HEK293 (cell line): ENCODE data around the gene C1QL1.
A peak's percentile ranks its signal among the peaks of the same experiment; 100 is the strongest.

Experiments
- CTCF ChIA-PET: fragments of 350-600 bp; formaldehyde crosslinking; extraction: SDS; loops from one replicate; lab custom pipeline; 2021; ENCODE audit warnings: antibody characterized with exemption; lab: Yijun Ruan, JAX
- POLR2A ChIA-PET: fragments of 300-600 bp; formaldehyde crosslinking; extraction: SDS; loops from one replicate; lab custom pipeline; 2020; ENCODE audit warnings: antibody characterized with exemption, inconsistent platforms; lab: Yijun Ruan, JAX
- H3K27ac ChIP-seq: fragments of 200-500 bp; sonication (Bioruptor generic); 2 replicates; pipeline ENCODE4 v1.5.1; 2014; ENCODE audit warnings: low read depth, low read length, control low read depth, inconsistent platforms; ENCODE audit errors: extremely low read depth
- H3K36me3 ChIP-seq, 2 experiments: fragments of 200-500 bp in 1 of 2; sonication (Bioruptor generic) in 1 of 2; 1 replicate in 1 of 2; 2 replicates in 1 of 2; pipeline ENCODE4 v1.5.1; 2014 to 2017; ENCODE audit warnings: inconsistent platforms in 2 of 2, low read length in 2 of 2; ENCODE audit not compliant: control insufficient read depth in 2 of 2, insufficient read depth in 1 of 2
- H3K4me1 ChIP-seq: fragments of 200-500 bp; sonication (Bioruptor generic); 2 replicates; pipeline ENCODE4 v1.5.1; 2014; ENCODE audit warnings: mild to moderate bottlenecking, low read length, inconsistent platforms; ENCODE audit not compliant: control insufficient read depth, insufficient read depth
- H3K4me3 ChIP-seq: 2 replicates; pipeline ENCODE4 v1.5.1; 2011; ENCODE audit warnings: low read depth, mild to moderate bottlenecking, control low read depth, low read length, moderate library complexity
- H3K9me3 ChIP-seq: fragments of 200-500 bp; sonication (Bioruptor generic); 2 replicates; pipeline ENCODE4 v1.5.1; 2014; ENCODE audit warnings: low read depth, low read length, inconsistent platforms; ENCODE audit not compliant: control insufficient read depth, insufficient read depth
- BCL11A ChIP-seq: fragments of 450-650 bp; formaldehyde crosslinking; IDR thresholded peaks from 2 replicates; pipeline ENCODE4 v1.5.1; 2016; ENCODE audit warnings: low read depth, missing biosample characterization, missing genetic modification characterization
- FEZF1 ChIP-seq: fragments of 450-650 bp; formaldehyde crosslinking; IDR thresholded peaks from 2 replicates; pipeline ENCODE4 v1.5.1; 2016; ENCODE audit warnings: missing biosample characterization, missing genetic modification characterization
- GFI1B ChIP-seq: fragments of 450-650 bp; formaldehyde crosslinking; IDR thresholded peaks from 2 replicates; pipeline ENCODE4 v1.5.1; 2016; ENCODE audit warnings: missing biosample characterization, missing genetic modification characterization
- KLF7 ChIP-seq: fragments of 450-650 bp; formaldehyde crosslinking; IDR thresholded peaks from 2 replicates; pipeline ENCODE4 v1.5.1; 2016; ENCODE audit warnings: missing biosample characterization, missing genetic modification characterization, borderline replicate concordance
- KLF8 ChIP-seq: fragments of 450-650 bp; formaldehyde crosslinking; IDR thresholded peaks from 2 replicates; pipeline ENCODE4 v1.5.1; 2016; ENCODE audit warnings: missing biosample characterization, missing genetic modification characterization
- MZF1 ChIP-seq: fragments of 450-650 bp; formaldehyde crosslinking; IDR thresholded peaks from 2 replicates; pipeline ENCODE4 v1.5.1; 2017; ENCODE audit warnings: missing biosample characterization, missing genetic modification characterization, borderline replicate concordance
- SP2 ChIP-seq: fragments of 450-650 bp; formaldehyde crosslinking; IDR thresholded peaks from 2 replicates; pipeline ENCODE4 v1.5.1; 2016; ENCODE audit warnings: missing biosample characterization, missing genetic modification characterization
- YY2 ChIP-seq: fragments of 450-650 bp; formaldehyde crosslinking; IDR thresholded peaks from 2 replicates; pipeline ENCODE4 v1.5.1; 2016; ENCODE audit warnings: missing biosample characterization, missing genetic modification characterization
- ZEB2 ChIP-seq: fragments of 450-650 bp; formaldehyde crosslinking; IDR thresholded peaks from 2 replicates; pipeline ENCODE4 v1.5.1; 2016; ENCODE audit warnings: missing biosample characterization, missing genetic modification characterization
- ZNF10 ChIP-seq: fragments of 450-650 bp; formaldehyde crosslinking; IDR thresholded peaks from 2 replicates; pipeline ENCODE4 v1.5.1; 2017; ENCODE audit warnings: missing biosample characterization, missing genetic modification characterization
- ZNF221 ChIP-seq: fragments of 450-650 bp; formaldehyde crosslinking; IDR thresholded peaks from 2 replicates; pipeline ENCODE4 v1.5.1; 2017; ENCODE audit warnings: missing biosample characterization, missing genetic modification characterization, borderline replicate concordance
- ZNF366 ChIP-seq: fragments of 450-650 bp; formaldehyde crosslinking; conservative IDR thresholded peaks from 2 replicates; pipeline ENCODE4 v1.5.1; 2016; ENCODE audit warnings: missing biosample characterization, missing genetic modification characterization
- ZNF600 ChIP-seq: fragments of 450-650 bp; formaldehyde crosslinking; IDR thresholded peaks from 2 replicates; pipeline ENCODE4 v1.5.1; 2016; ENCODE audit warnings: missing biosample characterization, missing genetic modification characterization
- ZNF626 ChIP-seq: fragments of 450-650 bp; sonication (Bioruptor Pico); formaldehyde crosslinking; IDR thresholded peaks from 2 replicates; pipeline ENCODE4 v1.5.1; 2018; ENCODE audit warnings: missing biosample characterization, missing genetic modification characterization, inconsistent platforms
- TF ChIP-seq, protein P1 (sequence below): fragments of 450-650 bp; formaldehyde crosslinking; IDR thresholded peaks from 2 replicates; pipeline ENCODE4 v1.5.1; 2016; ENCODE audit warnings: missing biosample characterization, missing genetic modification characterization
- TF ChIP-seq, protein P2 (sequence below): fragments of 450-650 bp; formaldehyde crosslinking; IDR thresholded peaks from 2 replicates; pipeline ENCODE4 v1.5.1; 2016; ENCODE audit warnings: missing biosample characterization, missing genetic modification characterization
- TF ChIP-seq, protein P3 (sequence below): fragments of 450-650 bp; formaldehyde crosslinking; IDR thresholded peaks from 2 replicates; pipeline ENCODE4 v1.5.1; 2016; ENCODE audit warnings: missing biosample characterization, missing genetic modification characterization
- TF ChIP-seq, protein P4 (sequence below): fragments of 450-650 bp; IDR thresholded peaks from 2 replicates; pipeline ENCODE4 v1.5.1; 2018; ENCODE audit warnings: missing biosample characterization, mild to moderate bottlenecking, missing genetic modification characterization
- TF ChIP-seq, protein P5 (sequence below): fragments of 450-650 bp; formaldehyde crosslinking; IDR thresholded peaks from 2 replicates; pipeline ENCODE4 v1.5.1; 2016; ENCODE audit warnings: missing biosample characterization, missing genetic modification characterization

Gene C1QL1

GRCh38 chr17:44926821-44927525 lies 41.1 kb downstream of the C1QL1 start:
- POLR2A ChIA-PET, result interaction anchor here (0.7 to 1.9 kb wide), 4 partner anchors 15 to 125 kb away, joined by 3 to 4 read pairs (median 4); partner anchors contain the start of gene DCAKD

GRCh38 chr17:44925731-44926697 lies 42.1 kb downstream of the C1QL1 start:
- TF ChIP-seq, protein P1, sequence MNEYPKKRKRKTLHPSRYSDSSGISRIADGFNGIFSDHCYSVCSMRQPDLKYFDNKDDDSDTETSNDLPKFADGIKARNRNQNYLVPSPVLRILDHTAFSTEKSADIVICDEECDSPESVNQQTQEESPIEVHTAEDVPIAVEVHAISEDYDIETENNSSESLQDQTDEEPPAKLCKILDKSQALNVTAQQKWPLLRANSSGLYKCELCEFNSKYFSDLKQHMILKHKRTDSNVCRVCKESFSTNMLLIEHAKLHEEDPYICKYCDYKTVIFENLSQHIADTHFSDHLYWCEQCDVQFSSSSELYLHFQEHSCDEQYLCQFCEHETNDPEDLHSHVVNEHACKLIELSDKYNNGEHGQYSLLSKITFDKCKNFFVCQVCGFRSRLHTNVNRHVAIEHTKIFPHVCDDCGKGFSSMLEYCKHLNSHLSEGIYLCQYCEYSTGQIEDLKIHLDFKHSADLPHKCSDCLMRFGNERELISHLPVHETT (tag by site-specific recombination), result peak; percentile 13; the same call in 1 of the 2 replicates
- peak; percentile 80 for TF ChIP-seq ZEB2 (tag by site-specific recombination)
- no peak for TF ChIP-seq BCL11A (tag by site-specific recombination)
- TF ChIP-seq MZF1, result no peak
- TF ChIP-seq, protein P2, sequence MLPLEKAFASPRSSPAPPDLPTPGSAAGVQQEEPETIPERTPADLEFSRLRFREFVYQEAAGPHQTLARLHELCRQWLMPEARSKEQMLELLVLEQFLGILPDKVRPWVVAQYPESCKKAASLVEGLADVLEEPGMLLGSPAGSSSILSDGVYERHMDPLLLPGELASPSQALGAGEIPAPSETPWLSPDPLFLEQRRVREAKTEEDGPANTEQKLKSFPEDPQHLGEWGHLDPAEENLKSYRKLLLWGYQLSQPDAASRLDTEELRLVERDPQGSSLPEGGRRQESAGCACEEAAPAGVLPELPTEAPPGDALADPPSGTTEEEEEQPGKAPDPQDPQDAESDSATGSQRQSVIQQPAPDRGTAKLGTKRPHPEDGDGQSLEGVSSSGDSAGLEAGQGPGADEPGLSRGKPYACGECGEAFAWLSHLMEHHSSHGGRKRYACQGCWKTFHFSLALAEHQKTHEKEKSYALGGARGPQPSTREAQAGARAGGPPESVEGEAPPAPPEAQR (tag by site-specific recombination), result no peak
- TF ChIP-seq ZNF600, result peak; percentile 90
- TF ChIP-seq ZNF221 (tag by site-specific recombination), result no peak
- TF ChIP-seq, protein P3, sequence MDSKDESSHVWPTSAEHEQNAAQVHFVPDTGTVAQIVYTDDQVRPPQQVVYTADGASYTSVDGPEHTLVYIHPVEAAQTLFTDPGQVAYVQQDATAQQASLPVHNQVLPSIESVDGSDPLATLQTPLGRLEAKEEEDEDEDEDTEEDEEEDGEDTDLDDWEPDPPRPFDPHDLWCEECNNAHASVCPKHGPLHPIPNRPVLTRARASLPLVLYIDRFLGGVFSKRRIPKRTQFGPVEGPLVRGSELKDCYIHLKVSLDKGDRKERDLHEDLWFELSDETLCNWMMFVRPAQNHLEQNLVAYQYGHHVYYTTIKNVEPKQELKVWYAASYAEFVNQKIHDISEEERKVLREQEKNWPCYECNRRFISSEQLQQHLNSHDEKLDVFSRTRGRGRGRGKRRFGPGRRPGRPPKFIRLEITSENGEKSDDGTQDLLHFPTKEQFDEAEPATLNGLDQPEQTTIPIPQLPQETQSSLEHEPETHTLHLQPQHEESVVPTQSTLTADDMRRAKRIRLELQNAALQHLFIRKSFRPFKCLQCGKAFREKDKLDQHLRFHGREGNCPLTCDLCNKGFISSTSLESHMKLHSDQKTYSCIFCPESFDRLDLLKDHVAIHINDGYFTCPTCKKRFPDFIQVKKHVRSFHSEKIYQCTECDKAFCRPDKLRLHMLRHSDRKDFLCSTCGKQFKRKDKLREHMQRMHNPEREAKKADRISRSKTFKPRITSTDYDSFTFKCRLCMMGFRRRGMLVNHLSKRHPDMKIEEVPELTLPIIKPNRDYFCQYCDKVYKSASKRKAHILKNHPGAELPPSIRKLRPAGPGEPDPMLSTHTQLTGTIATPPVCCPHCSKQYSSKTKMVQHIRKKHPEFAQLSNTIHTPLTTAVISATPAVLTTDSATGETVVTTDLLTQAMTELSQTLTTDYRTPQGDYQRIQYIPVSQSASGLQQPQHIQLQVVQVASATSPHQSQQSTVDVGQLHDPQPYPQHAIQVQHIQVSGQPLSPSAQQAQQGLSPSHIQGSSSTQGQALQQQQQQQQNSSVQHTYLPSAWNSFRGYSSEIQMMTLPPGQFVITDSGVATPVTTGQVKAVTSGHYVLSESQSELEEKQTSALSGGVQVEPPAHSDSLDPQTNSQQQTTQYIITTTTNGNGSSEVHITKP (tag by site-specific recombination), result peak; percentile 46
- TF ChIP-seq KLF7 (tag by site-specific recombination), result no peak
- TF ChIP-seq FEZF1 (tag by site-specific recombination), result no peak
- TF ChIP-seq ZNF366 (tag by site-specific recombination), result peak; percentile 37; the same call in 1 of the 2 replicates
- TF ChIP-seq, protein P4, sequence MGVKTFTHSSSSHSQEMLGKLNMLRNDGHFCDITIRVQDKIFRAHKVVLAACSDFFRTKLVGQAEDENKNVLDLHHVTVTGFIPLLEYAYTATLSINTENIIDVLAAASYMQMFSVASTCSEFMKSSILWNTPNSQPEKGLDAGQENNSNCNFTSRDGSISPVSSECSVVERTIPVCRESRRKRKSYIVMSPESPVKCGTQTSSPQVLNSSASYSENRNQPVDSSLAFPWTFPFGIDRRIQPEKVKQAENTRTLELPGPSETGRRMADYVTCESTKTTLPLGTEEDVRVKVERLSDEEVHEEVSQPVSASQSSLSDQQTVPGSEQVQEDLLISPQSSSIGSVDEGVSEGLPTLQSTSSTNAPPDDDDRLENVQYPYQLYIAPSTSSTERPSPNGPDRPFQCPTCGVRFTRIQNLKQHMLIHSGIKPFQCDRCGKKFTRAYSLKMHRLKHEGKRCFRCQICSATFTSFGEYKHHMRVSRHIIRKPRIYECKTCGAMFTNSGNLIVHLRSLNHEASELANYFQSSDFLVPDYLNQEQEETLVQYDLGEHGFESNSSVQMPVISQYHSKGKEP (tag by site-specific recombination), result no peak
- no peak for TF ChIP-seq YY2 (tag by site-specific recombination)
- TF ChIP-seq KLF8, result no peak
- peak; percentile 98 for TF ChIP-seq ZNF10 (tag by site-specific recombination)
- TF ChIP-seq, protein P5, sequence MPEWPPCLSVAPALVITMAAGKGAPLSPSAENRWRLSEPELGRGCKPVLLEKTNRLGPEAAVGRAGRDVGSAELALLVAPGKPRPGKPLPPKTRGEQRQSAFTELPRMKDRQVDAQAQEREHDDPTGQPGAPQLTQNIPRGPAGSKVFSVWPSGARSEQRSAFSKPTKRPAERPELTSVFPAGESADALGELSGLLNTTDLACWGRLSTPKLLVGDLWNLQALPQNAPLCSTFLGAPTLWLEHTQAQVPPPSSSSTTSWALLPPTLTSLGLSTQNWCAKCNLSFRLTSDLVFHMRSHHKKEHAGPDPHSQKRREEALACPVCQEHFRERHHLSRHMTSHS (tag by site-specific recombination), result no peak
- peaks cover 38 to 57% of the 10 kb centered on the region in 2 experiments for H3K36me3 ChIP-seq
- no peak overlapping the region for H3K27ac ChIP-seq
- ChIA-PET POLR2A (interaction anchor here (0.7 to 1.9 kb wide), 3 partner anchors 16 to 99 kb away, joined by 3 to 4 read pairs (median 3); no protein-coding TSS in a partner anchor), CTCF (interaction anchor here (0.6 to 3.2 kb wide), 7 partner anchors 8 to 678 kb away, joined by 3 to 20 read pairs (median 5); partner anchors contain the start of gene ACBD4)
- H3K9me3 ChIP-seq, result no peaks in the 10 kb centered on the region
- no peak overlapping the region for H3K4me3 ChIP-seq
- H3K4me1 ChIP-seq, result no peaks in the 10 kb centered on the region; the same call in 1 of the 2 replicates

More at GRCh38 chr17:44926821-44927525, 41.1 kb downstream of the C1QL1 start:
- H3K9me3 ChIP-seq, result no peaks in the 10 kb centered on the region
- H3K4me1 ChIP-seq, result no peaks in the 10 kb centered on the region; the same call in 1 of the 2 replicates
- no peak overlapping the region for H3K27ac ChIP-seq
- H3K4me3 ChIP-seq, result no peak overlapping the region
- no peak for TF ChIP-seq GFI1B
- TF ChIP-seq ZNF626 (tag by site-specific recombination), result no peak
- 0 out of 2 replicates have a peak, but pooled peaks have one; percentile 4 for TF ChIP-seq SP2 (tag by site-specific recombination)
- TF ChIP-seq, all 188 proteins: peak for 1
- CTCF ChIA-PET, result interaction anchor here (0.7 to 3.2 kb wide), 5 partner anchors 7 to 679 kb away, joined by 3 to 20 read pairs (median 5); no protein-coding TSS in a partner anchor
- H3K36me3 ChIP-seq, result peaks cover 46 to 67% of the 10 kb centered on the region in 2 experiments
